ENCODE data around the gene LDHD. TPM values are rescaled to one million over a fixed set of nuclear protein-coding genes. Genes with fewer than 3 reads are reported as not detected.

LDHD gene
- total and polyA plus RNA-seq, 2 of the 8 experiments (the other 6 are each of a cell fraction or from before 2014, with no cell fraction given): 14.9 to 18.2 TPM

DNA sequence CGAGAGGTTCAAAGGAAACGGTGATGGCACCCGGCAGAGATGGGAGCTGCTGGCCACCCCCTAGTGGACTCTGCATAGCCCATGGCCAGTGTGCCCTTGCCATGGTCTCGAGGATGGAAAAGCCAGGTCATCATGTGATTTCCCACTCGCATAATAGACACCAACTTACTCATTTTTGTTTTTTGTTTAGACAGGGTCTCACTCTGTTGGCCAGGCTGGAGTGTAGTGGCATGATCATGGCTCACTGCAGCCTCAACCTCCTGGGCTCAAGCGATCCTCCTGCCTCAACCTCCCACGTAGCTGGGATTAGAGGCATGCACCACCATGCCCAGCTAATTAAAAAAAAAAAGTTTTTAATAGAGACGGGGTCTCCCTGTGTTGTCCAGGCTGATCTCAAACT lies 27.6 kb downstream of the LDHD start (continued):
- TF ChIP-seq SIRT6 (IDR thresholded peaks at IDR 0.05; ENCODE audit: low read length) (no peak), CTBP2 (IDR thresholded peaks at IDR 0.05; ENCODE audit: borderline replicate concordance, insufficient read depth, insufficient read length, low read length) (no peak), RNF2 (IDR thresholded peaks at IDR 0.05; ENCODE audit: borderline replicate concordance, low read depth, low read length, missing control alignments, poor library complexity, severe bottlenecking) (no peak), MAX (IDR thresholded peaks at IDR 0.05) (no peak), KDM4A (IDR thresholded peaks at IDR 0.05; ENCODE audit: low read depth, low read length, severe bottlenecking) (no peak), POLR2AphosphoS5 (IDR thresholded peaks at IDR 0.05; ENCODE audit: low read depth, low read length) (no peak), CHD2 (IDR thresholded peaks at IDR 0.05; ENCODE audit: low read length) (no peak), RBBP5 (IDR thresholded peaks at IDR 0.05; ENCODE audit: borderline replicate concordance, low read depth, low read length) (no peak), TEAD4 (IDR thresholded peaks at IDR 0.05; ENCODE audit: low read depth, low read length) (no peak)

All from H1 (cell line).